ENCODE data around the gene LURAP1L.

GRCh38 chr9:12862611-12863410 lies 88.0 kb downstream of the LURAP1L start:
- no peak for TF ChIP-seq CTCF (conservative IDR thresholded peaks at IDR 0.05 in 1 of 2, IDR thresholded peaks at IDR 0.05 in 1 of 2; ENCODE audit: low read depth in 1 of 2, low read length in 2 of 2)
- TF ChIP-seq EZH2 (IDR thresholded peaks at IDR 0.05; ENCODE audit: low read length, missing control alignments), result no peak
